ENCODE measurements around the gene SEPTIN3. TPM values are rescaled to one million over a fixed set of nuclear protein-coding genes. Genes with fewer than 3 reads are reported as not detected.

The SEPTIN3 gene
- total and polyA plus RNA-seq, 2 of the 8 experiments (the other 6 are each of a cell fraction or from before 2014, with no cell fraction given): 38.9 to 52.9 TPM

GRCh38 chr22:41995211-41995610, 26.0 kb downstream of the SEPTIN3 start:
- FAIRE-seq: no peak
- 90% methylated on average over 3 of the region's 3 CpGs; no CpG with 5 or more reads in 1 of the 2 experiments for WGBS, 2 experiments (ENCODE audit: extremely low coverage in 1 of 2, insufficient coverage in 1 of 2, insufficient read length in 1 of 2, insufficient replicate concordance in 2 of 2, low coverage in 1 of 2, low lambda C conversion rate in 2 of 2, missing lambda C conversion rate in 1 of 2)
- TF ChIP-seq SIRT6 (IDR thresholded peaks at IDR 0.05; ENCODE audit: low read length) (no peak), TBP (IDR thresholded peaks at IDR 0.05; ENCODE audit: low read depth, low read length) (no peak), NANOG (IDR thresholded peaks at IDR 0.05; ENCODE audit: insufficient read depth, low read depth, low read length, poor library complexity, severe bottlenecking) (no peak), TAF1 (IDR thresholded peaks at IDR 0.05; ENCODE audit: low read depth, low read length) (no peak), SP4 (IDR thresholded peaks at IDR 0.05; ENCODE audit: low read length) (no peak), RAD21 (IDR thresholded peaks at IDR 0.05 in 1 of 2, conservative IDR thresholded peaks at IDR 0.05 in 1 of 2; ENCODE audit: low read depth in 2 of 2, low read length in 2 of 2) (no peak), KDM1A (IDR thresholded peaks at IDR 0.05; ENCODE audit: borderline replicate concordance, low read length) (no peak), BCL11A (IDR thresholded peaks at IDR 0.05; ENCODE audit: low read depth in 2 of 2, low read length in 2 of 2) (no peak), MAFK (IDR thresholded peaks at IDR 0.05; ENCODE audit: low read depth, low read length) (no peak), ZNF274 (IDR thresholded peaks at IDR 0.05; ENCODE audit: borderline replicate concordance, extremely low read depth, low read length) (no peak), RFX5 (IDR thresholded peaks at IDR 0.05; ENCODE audit: borderline replicate concordance, low read depth, low read length) (no peak), BRCA1 (IDR thresholded peaks at IDR 0.05; ENCODE audit: low read depth, low read length) (no peak), SIX5 (IDR thresholded peaks at IDR 0.05; ENCODE audit: low read depth, low read length) (no peak), JUN (IDR thresholded peaks at IDR 0.05; ENCODE audit: low read depth, low read length) (no peak), NRF1 (IDR thresholded peaks at IDR 0.05; ENCODE audit: low read depth, low read length) (no peak)

More at GRCh38 chr22:41995211-41995610, 26.0 kb downstream of the SEPTIN3 start:
- H4K20me1 ChIP-seq (replicated peaks in 1 of 2; ENCODE audit: control insufficient read depth in 1 of 2, insufficient read depth in 2 of 2, low read length in 2 of 2): no peaks in the 10 kb centered on the region
- no peak overlapping the region for H3K4ac ChIP-seq (replicated peaks; ENCODE audit: insufficient read length, low read depth, low read length)
- no peaks in the 10 kb centered on the region for H3K79me1 ChIP-seq (ENCODE audit: low read depth, low read length)
- H2AK5ac ChIP-seq (ENCODE audit: low read depth, low read length): no peak overlapping the region
- H2BK120ac ChIP-seq (replicated peaks; ENCODE audit: low read depth, low read length): no peak overlapping the region
- no peak overlapping the region for H4K91ac ChIP-seq (replicated peaks; ENCODE audit: insufficient read length, low read length)
- CTCF ChIA-PET (ENCODE audit: partially characterized antibody): interaction anchor here (0.8 to 1.5 kb wide), 4 partner anchors 21 to 118 kb away, joined by 3 to 4 read pairs (median 4); no protein-coding TSS in a partner anchor
- no peak overlapping the region for H3K56ac ChIP-seq (replicated peaks; ENCODE audit: insufficient read length, low read depth, low read length)
- no peaks in the 10 kb centered on the region for H3K27me3 ChIP-seq (replicated peaks in 1 of 4; ENCODE audit: control insufficient read depth in 3 of 4, extremely low read depth in 1 of 4, insufficient read depth in 3 of 4, low read length in 3 of 4)
- no peak overlapping the region for H4K5ac ChIP-seq (ENCODE audit: insufficient read length, low read depth, low read length)
- no peak overlapping the region for H3K9ac ChIP-seq (replicated peaks in 1 of 4; ENCODE audit: extremely low read depth in 1 of 4, low read depth in 3 of 4, low read length in 3 of 4)
- no peaks in the 10 kb centered on the region for H3K23me2 ChIP-seq (ENCODE audit: low read depth, low read length)
- peaks cover 0 to 4% of the 10 kb centered on the region in 2 experiments; a peak in 1 of 4 replicates for H3K9me3 ChIP-seq (ENCODE audit: insufficient read depth in 2 of 2, low read depth in 1 of 2, low read length in 1 of 2)
- H3K79me2 ChIP-seq (ENCODE audit: control insufficient read depth in 1 of 2, insufficient read depth in 2 of 2, low read length in 2 of 2): no peaks in the 10 kb centered on the region
- H3K23ac ChIP-seq (ENCODE audit: insufficient read length): no peak overlapping the region
- H2BK20ac ChIP-seq (ENCODE audit: low read length): no peak overlapping the region
- no peak overlapping the region for H3K14ac ChIP-seq (ENCODE audit: insufficient read length)
- H3K4me2 ChIP-seq (ENCODE audit: insufficient read depth in 1 of 2, low read depth in 2 of 2, low read length in 2 of 2): no peak overlapping the region
- H3K4me1 ChIP-seq (replicated peaks in 1 of 4; ENCODE audit: control insufficient read depth in 3 of 4, insufficient read depth in 4 of 4, low read length in 3 of 4): 0 out of 7 replicates have a peak, but pooled peaks cover 0 to 2% (median 0%) of the 10 kb centered on the region in 4 experiments
- no peak overlapping the region for H3K27ac ChIP-seq (ENCODE audit: low read depth, low read length)
- no peak overlapping the region for H3K18ac ChIP-seq (ENCODE audit: extremely low read depth, low read length)
- H2BK12ac ChIP-seq (ENCODE audit: low read depth, low read length): no peak overlapping the region
- POLR2A ChIA-PET (ENCODE audit: partially characterized antibody): interaction anchor here (1.0 to 1.3 kb wide), 2 partner anchors 18 to 74 kb away, joined by 3 read pairs; no protein-coding TSS in a partner anchor
- peaks cover 6 to 39% (median 28%) of the 10 kb centered on the region in 4 experiments; a peak in 7 of 8 replicates for H3K36me3 ChIP-seq (ENCODE audit: control insufficient read depth in 2 of 4, insufficient read depth in 4 of 4, low read length in 3 of 4)
- no peak overlapping the region for H3K4me3 ChIP-seq (ENCODE audit: extremely low read depth in 1 of 4, insufficient read depth in 2 of 4, low read depth in 3 of 4, low read length in 4 of 4)
- no peak overlapping the region for H2AFZ ChIP-seq (ENCODE audit: low read length)
- H2BK15ac ChIP-seq (ENCODE audit: low read length): no peak overlapping the region
- no peak overlapping the region for H4K8ac ChIP-seq (ENCODE audit: extremely low read depth, insufficient read depth, low read length)
- no peak overlapping the region for H2BK5ac ChIP-seq (ENCODE audit: low read depth, low read length)
- no peak for DNase-seq (ENCODE audit: low read depth in 1 of 2, low spot score in 2 of 2)
